Breast epithelium (tissue), 4 donors: Measurements from ENCODE around the gene TPM4. TPM values are rescaled to one million over a fixed set of nuclear protein-coding genes. Genes with fewer than 3 reads are reported as not detected.

ENCODE experiments used
- DNase-seq, 2 donors: peaks; one replicate each; pipeline ENCODE4 v3.0.0-alpha.2; 2019; ENCODE audit warnings: low spot score in 2 of 2
- H3K27ac ChIP-seq, 2 donors: fragments of 200-600 bp; sonication (generic) in 1 of 2; one replicate each; pipeline ENCODE4 v1.5.1; 2016 to 2019; ENCODE audit warnings: mild to moderate bottlenecking in 1 of 2
- H3K27me3 ChIP-seq, 2 donors: fragments of 200-600 bp; sonication (generic) in 1 of 2; one replicate each; pipeline versions ENCODE4 v1.5.1 to v1.6.0; 2017 to 2019; ENCODE audit warnings: control low read depth in 1 of 2, mild to moderate bottlenecking in 1 of 2
- H3K36me3 ChIP-seq: fragments of 200-600 bp; one replicate; pipeline ENCODE4 v1.5.1; 2019
- H3K4me1 ChIP-seq, 2 donors: fragments of 200-600 bp; sonication (generic); one replicate each; pipeline ENCODE4 v1.5.1; 2016 to 2019; ENCODE audit warnings: control low read depth in 1 of 2
- H3K4me3 ChIP-seq, 3 donors: fragments of 200-600 bp; sonication (generic); 1 replicate in 2 of 3; 2 replicates in 1 of 3; pipeline ENCODE4 v1.5.1; 2016 to 2019; ENCODE audit warnings: mild to moderate bottlenecking in 3 of 3, moderate library complexity in 2 of 3
- H3K9me3 ChIP-seq, 2 donors: fragments of 200-600 bp; sonication (generic) in 1 of 2; one replicate each; pipeline ENCODE4 v1.5.1; 2016 to 2019; ENCODE audit warnings: control low read depth in 1 of 2
- POLR2A ChIP-seq: fragments of 450-650 bp; IDR thresholded peaks from one replicate; pipeline ENCODE4 v1.6.1; 2016; ENCODE audit warnings: antibody characterized with exemption, mild to moderate bottlenecking, moderate library complexity
- POLR2AphosphoS5 ChIP-seq, 3 donors: sonication (generic); formaldehyde crosslinking; IDR thresholded peaks; one replicate each; pipeline ENCODE4 v1.6.1; 2017; ENCODE audit warnings: antibody characterized with exemption in 3 of 3
- intact Hi-C: fragments of 100-400 bp; cut with DNase I; formaldehyde crosslinking; loops from one replicate; pipeline ENCODE4 v1.15.1; 2023; ENCODE audit warnings: low total_unique reads
- total RNA-seq, 3 donors: library from RNA; depleted of rRNA; stranded (reverse); fragments of >200 nt; gene quantifications; one replicate each; pipeline ENCODE4 v1.1.0, GENCODE V29; 2016
- TF ChIP-seq, protein P1 (sequence below), 3 donors: fragments of 450-650 bp; IDR thresholded peaks; one replicate each; pipeline ENCODE4 v1.5.1; 2016 to 2017; ENCODE audit warnings: antibody characterized with exemption in 3 of 3, mild to moderate bottlenecking in 3 of 3, moderate library complexity in 3 of 3

TPM4 gene
- total RNA-seq, 3 donors from 2014 or later: 257 to 652 (median 430) TPM

DNA sequence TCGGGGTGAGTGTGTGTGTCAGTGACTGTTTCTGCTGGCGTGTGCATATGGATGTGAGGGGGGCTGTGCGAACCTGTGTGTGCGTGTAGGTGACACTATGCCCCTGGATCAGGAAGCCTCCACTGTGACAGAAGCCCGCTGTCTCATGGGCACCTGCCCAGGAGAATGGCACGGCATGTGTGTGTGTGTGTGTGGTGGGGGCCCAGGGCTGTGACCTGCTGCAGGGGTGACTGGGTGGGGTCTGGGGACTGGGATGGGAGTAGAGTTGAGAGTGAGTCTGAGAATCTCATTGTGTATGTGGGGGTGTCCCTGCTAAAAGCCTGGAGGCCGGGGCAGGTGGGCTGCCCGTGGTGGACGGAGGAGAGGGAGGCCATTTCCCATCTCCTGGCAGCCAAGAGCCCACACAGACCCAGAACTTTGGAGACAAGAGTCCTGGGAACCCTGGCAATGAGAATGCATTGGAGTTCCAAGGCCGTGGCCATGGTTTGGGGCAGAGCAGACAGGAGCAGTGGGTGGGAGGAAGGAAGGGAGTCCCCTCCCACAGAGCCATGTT lies 6.4 kb upstream of the TPM4 start:
- Histone ChIP-seq H3K4me1 (peaks cover 3 to 10% of the 10 kb centered on the region in 2 donors), H3K27ac (peak overlapping the region; percentile 95 to 97), H3K9me3 (no peaks in the 10 kb centered on the region), H3K36me3 (no peaks in the 10 kb centered on the region), H3K4me3 (peak overlapping the region in 2 of 3 donors; percentile 80 to 84), H3K27me3 (no peaks in the 10 kb centered on the region)
- TF ChIP-seq POLR2A (no peak), POLR2AphosphoS5 (IDR thresholded peaks at IDR 0.05) (no peak)
- TF ChIP-seq, protein P1, sequence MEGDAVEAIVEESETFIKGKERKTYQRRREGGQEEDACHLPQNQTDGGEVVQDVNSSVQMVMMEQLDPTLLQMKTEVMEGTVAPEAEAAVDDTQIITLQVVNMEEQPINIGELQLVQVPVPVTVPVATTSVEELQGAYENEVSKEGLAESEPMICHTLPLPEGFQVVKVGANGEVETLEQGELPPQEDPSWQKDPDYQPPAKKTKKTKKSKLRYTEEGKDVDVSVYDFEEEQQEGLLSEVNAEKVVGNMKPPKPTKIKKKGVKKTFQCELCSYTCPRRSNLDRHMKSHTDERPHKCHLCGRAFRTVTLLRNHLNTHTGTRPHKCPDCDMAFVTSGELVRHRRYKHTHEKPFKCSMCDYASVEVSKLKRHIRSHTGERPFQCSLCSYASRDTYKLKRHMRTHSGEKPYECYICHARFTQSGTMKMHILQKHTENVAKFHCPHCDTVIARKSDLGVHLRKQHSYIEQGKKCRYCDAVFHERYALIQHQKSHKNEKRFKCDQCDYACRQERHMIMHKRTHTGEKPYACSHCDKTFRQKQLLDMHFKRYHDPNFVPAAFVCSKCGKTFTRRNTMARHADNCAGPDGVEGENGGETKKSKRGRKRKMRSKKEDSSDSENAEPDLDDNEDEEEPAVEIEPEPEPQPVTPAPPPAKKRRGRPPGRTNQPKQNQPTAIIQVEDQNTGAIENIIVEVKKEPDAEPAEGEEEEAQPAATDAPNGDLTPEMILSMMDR (IDR thresholded peaks at IDR 0.05): no peak
- intact Hi-C loops: no loop called here
- DNase-seq: no peak

- peak; percentile 80 to 91 for DNase-seq
- no peaks in the 10 kb centered on the region for H3K27me3 ChIP-seq
- peak overlapping the region in 2 of 3 donors; percentile 80 to 84 for H3K4me3 ChIP-seq
- TF ChIP-seq POLR2AphosphoS5 (IDR thresholded peaks at IDR 0.05) (peak; percentile 65 to 69 (median 67)), POLR2A (peak; percentile 27)
- TF ChIP-seq, protein P1 (IDR thresholded peaks at IDR 0.05): no peak
- H3K27ac ChIP-seq: peak overlapping the region; percentile 95 to 97
- intact Hi-C loops: no loop called here
- H3K9me3 ChIP-seq: no peaks in the 10 kb centered on the region
- peaks cover 3 to 10% of the 10 kb centered on the region in 2 donors for H3K4me1 ChIP-seq
- H3K36me3 ChIP-seq: no peaks in the 10 kb centered on the region
Measured at GRCh38 chr19:16070366-16070990, 5.8 kb upstream of the TPM4 start.

GRCh38 chr19:16071072-16071691 lies 5.1 kb upstream of the TPM4 start:
- DNase-seq: peak in 1 of 2 donors; percentile 17
- Histone ChIP-seq H3K4me1 (peaks cover 3 to 10% of the 10 kb centered on the region in 2 donors), H3K27me3 (no peaks in the 10 kb centered on the region), H3K36me3 (no peaks in the 10 kb centered on the region), H3K4me3 (peak overlapping the region in 1 of 3 donors; percentile 84), H3K27ac (peak overlapping the region; percentile 95 to 97), H3K9me3 (no peaks in the 10 kb centered on the region)
- intact Hi-C loops: no loop called here
- TF ChIP-seq, protein P1 (IDR thresholded peaks at IDR 0.05): no peak
- no peak for TF ChIP-seq POLR2A
- TF ChIP-seq POLR2AphosphoS5 (IDR thresholded peaks at IDR 0.05): no peak

DNA sequence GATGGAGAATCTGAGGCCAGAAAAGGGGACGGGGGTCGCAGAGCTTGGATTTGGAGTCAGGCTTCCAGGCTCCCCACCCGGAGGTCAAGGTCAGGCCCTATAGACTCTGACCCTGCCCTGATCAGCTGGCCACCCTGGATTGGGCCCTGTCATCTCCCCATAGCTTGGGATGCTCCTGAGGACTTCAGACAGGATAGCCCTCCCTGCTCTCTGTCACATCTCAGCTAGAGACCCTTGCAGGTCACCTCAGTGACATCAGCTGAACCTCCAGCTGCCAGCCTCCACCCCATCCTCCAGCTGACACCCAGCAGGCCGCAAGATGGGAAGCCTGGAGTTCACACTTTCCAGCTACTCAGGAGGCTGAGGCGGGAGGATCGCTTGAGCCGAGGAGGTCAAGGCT lies 2.8 kb upstream of the TPM4 start:
- Histone ChIP-seq H3K9me3 (no peaks in the 10 kb centered on the region), H3K27me3 (no peaks in the 10 kb centered on the region), H3K36me3 (no peaks in the 10 kb centered on the region), H3K4me3 (no peak overlapping the region), H3K27ac (peak overlapping the region; percentile 95 to 97), H3K4me1 (peaks cover 3 to 5% of the 10 kb centered on the region in 2 donors)
- TF ChIP-seq POLR2AphosphoS5 (IDR thresholded peaks at IDR 0.05) (no peak), POLR2A (no peak)
- TF ChIP-seq, protein P1 (IDR thresholded peaks at IDR 0.05): no peak
- intact Hi-C loops: no loop called here
- DNase-seq: peak in 1 of 2 donors; percentile 23

DNA sequence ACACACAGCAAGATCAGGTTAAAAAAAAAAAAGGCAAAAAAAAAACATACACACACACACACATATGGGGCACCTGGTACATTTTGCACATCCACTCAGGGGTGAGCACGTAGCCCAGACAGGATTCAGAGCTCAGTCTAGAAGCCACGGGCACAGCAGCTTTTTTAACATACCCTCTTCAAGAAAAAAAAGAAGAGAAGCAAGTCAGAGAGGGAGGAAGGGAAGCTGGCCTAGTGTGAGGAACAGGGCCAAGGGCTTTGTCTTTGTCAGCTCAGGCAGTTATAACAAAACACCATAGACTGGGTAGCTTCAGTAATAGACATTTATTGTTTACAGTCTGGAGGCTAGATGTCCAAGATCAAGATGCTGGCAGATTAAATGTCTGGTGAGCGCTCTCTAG lies 2.3 kb upstream of the TPM4 start:
- H3K27ac ChIP-seq: peak overlapping the region; percentile 100
- H3K4me3 ChIP-seq: no peak overlapping the region
- H3K36me3 ChIP-seq: no peaks in the 10 kb centered on the region
- TF ChIP-seq POLR2AphosphoS5 (IDR thresholded peaks at IDR 0.05) (no peak), POLR2A (no peak)
- TF ChIP-seq, protein P1 (IDR thresholded peaks at IDR 0.05): no peak
- peaks cover 3 to 5% of the 10 kb centered on the region in 2 donors for H3K4me1 ChIP-seq
- peak in 1 of 2 donors; percentile 18 for DNase-seq
- intact Hi-C loops: no loop called here
- no peaks in the 10 kb centered on the region for H3K27me3 ChIP-seq
- H3K9me3 ChIP-seq: no peaks in the 10 kb centered on the region
